Keratinocyte (primary cell): ENCODE measurements around the gene SYNGR1. TPM values are rescaled to one million over a fixed set of nuclear protein-coding genes. Genes with fewer than 3 reads are reported as not detected.

Source experiments
- DNase-seq: peaks from one replicate; pipeline ENCODE4 v3.0.0-alpha.2; 2011; ENCODE audit warnings: low read depth, missing footprints, low spot score
- FAIRE-seq: peaks from 2 replicates; lab custom pipeline; 2011; peaks lifted over from hg19 to GRCh38; lab: Jason Lieb, UNC
- H2AFZ ChIP-seq: 2 replicates; pipeline ENCODE4 v1.6.0; 2012; ENCODE audit warnings: low read length, control low read depth, inconsistent platforms; ENCODE audit not compliant: control insufficient read depth
- H3K27ac ChIP-seq: 2 replicates; pipeline ENCODE4 v1.5.1; 2011; ENCODE audit warnings: low read length; ENCODE audit not compliant: control insufficient read depth, insufficient read depth
- H3K27me3 ChIP-seq: 3 replicates; pipeline ENCODE4 v1.6.0; 2011; ENCODE audit warnings: low read length; ENCODE audit not compliant: control insufficient read depth, insufficient read depth; ENCODE audit errors: extremely low read depth
- H3K36me3 ChIP-seq, 2 experiments: 2 replicates in 1 of 2; 3 replicates in 1 of 2; pipeline ENCODE4 v1.5.1; 2011; ENCODE audit warnings: low read length in 2 of 2, mild to moderate bottlenecking in 1 of 2; ENCODE audit not compliant: control insufficient read depth in 2 of 2, insufficient read depth in 2 of 2; ENCODE audit errors: extremely low read depth in 1 of 2
- H3K4me1 ChIP-seq: 3 replicates; pipeline ENCODE4 v1.5.1; 2011; ENCODE audit warnings: low read length; ENCODE audit not compliant: control insufficient read depth, insufficient read depth; ENCODE audit errors: extremely low read depth
- H3K4me2 ChIP-seq: 3 replicates; pipeline ENCODE4 v1.6.0; 2011; ENCODE audit warnings: low read depth, low read length; ENCODE audit not compliant: control insufficient read depth, insufficient read depth; ENCODE audit errors: extremely low read depth
- H3K4me3 ChIP-seq, 3 experiments: fragments of 200-600 bp in 1 of 3; sonication (generic) in 1 of 3; 2 replicates in 2 of 3; 3 replicates in 1 of 3; pipeline ENCODE4 v1.5.1; 2011 to 2016; ENCODE audit warnings: low read length in 3 of 3, mild to moderate bottlenecking in 3 of 3, control low read depth in 2 of 3, inconsistent platforms in 1 of 3, low read depth in 1 of 3, mixed read lengths in 1 of 3, mixed run types in 1 of 3, moderate library complexity in 1 of 3; ENCODE audit not compliant: control insufficient read depth in 2 of 3, insufficient read depth in 2 of 3; ENCODE audit errors: extremely low read depth in 1 of 3
- H3K79me2 ChIP-seq: 2 replicates; pipeline ENCODE4 v1.6.0; 2012; ENCODE audit warnings: low read length; ENCODE audit not compliant: control insufficient read depth, insufficient read depth
- H3K9ac ChIP-seq: 3 replicates; pipeline ENCODE4 v1.6.0; 2011; ENCODE audit warnings: low read length; ENCODE audit not compliant: control insufficient read depth, insufficient read depth; ENCODE audit errors: extremely low read depth
- H3K9me1 ChIP-seq: 3 replicates; pipeline ENCODE4 v1.6.0; 2011; ENCODE audit warnings: low read length; ENCODE audit not compliant: control insufficient read depth, insufficient read depth; ENCODE audit errors: extremely low read depth
- H3K9me3 ChIP-seq: 2 replicates; pipeline ENCODE4 v1.5.1; 2012; ENCODE audit warnings: low read depth, low read length; ENCODE audit not compliant: control insufficient read depth
- H4K20me1 ChIP-seq: 3 replicates; pipeline ENCODE4 v1.6.0; 2011; ENCODE audit warnings: low read length; ENCODE audit not compliant: control insufficient read depth, insufficient read depth; ENCODE audit errors: extremely low read depth
- EZH2 ChIP-seq: IDR thresholded peaks from one replicate; pipeline ENCODE4 v1.6.1; 2012; ENCODE audit warnings: inconsistent platforms, mild to moderate bottlenecking, low read length, moderate library complexity
- dilution Hi-C: fragments of 300-500 bp; cut with MboI; formaldehyde crosslinking; loops from one replicate; pipeline ENCODE4 v1.7.0; 2020; ENCODE audit warnings: low sequenced_read_pairs; ENCODE audit not compliant: extremely low pct_ligation_motif_present
- polyA plus RNA-seq, 5 experiments: library from polyadenylated mRNA; depleted of rRNA in 3 of 5; stranded (reverse) in 3 of 5; stranded (forward) in 1 of 5; unstranded in 1 of 5; fragments of >200 nt; gene quantifications; 1 replicate in 1 of 5; 2 replicates in 3 of 5; 3 replicates in 1 of 5; pipeline versions ENCODE4 v1.2.1 to v1.2.3, GENCODE V29; 2011 to 2012; ENCODE audit warnings: missing spikeins in 2 of 5, low read depth in 1 of 5, low replicate concordance in 1 of 5
- TF ChIP-seq, protein P1 (sequence below), 3 experiments: IDR thresholded peaks in 1 of 3; conservative IDR thresholded peaks in 1 of 3; optimal IDR thresholded peaks in 1 of 3; 2 replicates in 2 of 3; 3 replicates in 1 of 3; pipeline versions ENCODE3 to v1.5.1; 2011; ENCODE audit warnings: low read length in 3 of 3, mild to moderate bottlenecking in 3 of 3, moderate library complexity in 2 of 3, control low read depth in 1 of 3, inconsistent platforms in 1 of 3; ENCODE audit not compliant: insufficient read depth in 2 of 3; ENCODE audit errors: extremely low read depth in 1 of 3

SYNGR1 gene
- polyA plus RNA-seq, 1 donor (not counting 4 experiments of a cell fraction or from before 2014, with no cell fraction given), result 0.63 TPM

DNA sequence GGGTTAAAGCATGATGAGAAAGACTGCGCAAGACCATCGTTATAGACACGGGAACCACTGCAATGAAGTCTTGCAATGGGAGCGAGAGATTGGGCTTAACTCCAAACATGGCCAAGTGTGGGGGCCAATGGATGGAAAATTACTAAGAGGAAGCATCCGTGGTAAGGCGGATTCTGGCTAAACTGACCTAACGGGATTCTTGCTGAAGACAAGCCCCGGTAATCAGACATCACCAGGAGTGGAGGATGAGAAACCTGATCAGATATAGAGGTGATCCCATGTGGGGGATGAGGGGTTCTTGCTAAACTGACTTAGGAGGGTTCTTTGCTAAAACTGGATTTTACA is 5.8 kb upstream of the SYNGR1 start:
- H3K27ac ChIP-seq, result no peak overlapping the region
- H3K36me3 ChIP-seq, result no peaks in the 10 kb centered on the region
- no peaks in the 10 kb centered on the region for H4K20me1 ChIP-seq
- H3K9me1 ChIP-seq, result no peaks in the 10 kb centered on the region
- no peak for FAIRE-seq
- no peaks in the 10 kb centered on the region for H3K9me3 ChIP-seq
- H2AFZ ChIP-seq, result no peak overlapping the region
- H3K4me2 ChIP-seq, result no peak overlapping the region
- TF ChIP-seq EZH2, result no peak
- TF ChIP-seq, protein P1, sequence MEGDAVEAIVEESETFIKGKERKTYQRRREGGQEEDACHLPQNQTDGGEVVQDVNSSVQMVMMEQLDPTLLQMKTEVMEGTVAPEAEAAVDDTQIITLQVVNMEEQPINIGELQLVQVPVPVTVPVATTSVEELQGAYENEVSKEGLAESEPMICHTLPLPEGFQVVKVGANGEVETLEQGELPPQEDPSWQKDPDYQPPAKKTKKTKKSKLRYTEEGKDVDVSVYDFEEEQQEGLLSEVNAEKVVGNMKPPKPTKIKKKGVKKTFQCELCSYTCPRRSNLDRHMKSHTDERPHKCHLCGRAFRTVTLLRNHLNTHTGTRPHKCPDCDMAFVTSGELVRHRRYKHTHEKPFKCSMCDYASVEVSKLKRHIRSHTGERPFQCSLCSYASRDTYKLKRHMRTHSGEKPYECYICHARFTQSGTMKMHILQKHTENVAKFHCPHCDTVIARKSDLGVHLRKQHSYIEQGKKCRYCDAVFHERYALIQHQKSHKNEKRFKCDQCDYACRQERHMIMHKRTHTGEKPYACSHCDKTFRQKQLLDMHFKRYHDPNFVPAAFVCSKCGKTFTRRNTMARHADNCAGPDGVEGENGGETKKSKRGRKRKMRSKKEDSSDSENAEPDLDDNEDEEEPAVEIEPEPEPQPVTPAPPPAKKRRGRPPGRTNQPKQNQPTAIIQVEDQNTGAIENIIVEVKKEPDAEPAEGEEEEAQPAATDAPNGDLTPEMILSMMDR (optimal IDR thresholded peaks at IDR 0.05 in 1 of 3, IDR thresholded peaks at IDR 0.05 in 1 of 3, conservative IDR thresholded peaks at IDR 0.05 in 1 of 3; ENCODE audit: extremely low read depth in 1 of 3, insufficient read depth in 2 of 3, low read length in 3 of 3), result no peak
- H3K9ac ChIP-seq, result no peak overlapping the region
- no peak overlapping the region for H3K4me3 ChIP-seq
- H3K27me3 ChIP-seq, result peaks cover 6% of the 10 kb centered on the region
- dilution Hi-C loops, result no loop called here
- no peaks in the 10 kb centered on the region for H3K4me1 ChIP-seq
- DNase-seq, result no peak
- no peaks in the 10 kb centered on the region for H3K79me2 ChIP-seq

DNA sequence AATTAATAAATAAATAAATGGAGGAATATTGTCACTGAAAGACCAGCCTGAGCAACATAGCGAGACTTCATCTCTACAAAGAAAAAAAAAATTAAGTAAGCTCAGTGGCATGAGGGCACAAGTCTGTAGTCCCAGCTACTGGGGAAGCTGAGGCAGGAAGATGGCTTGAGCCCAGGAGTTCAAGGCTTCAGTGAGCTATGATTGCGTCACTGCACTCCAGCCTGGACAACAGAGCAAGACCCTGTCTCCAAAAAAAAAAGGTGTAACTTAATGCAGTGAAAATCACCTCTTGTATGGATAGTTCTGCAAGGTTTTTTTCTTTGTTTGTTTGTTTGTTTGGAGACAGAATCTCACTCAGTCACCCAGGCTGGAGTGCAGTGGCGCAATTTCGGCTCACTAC is 4.6 kb upstream of the SYNGR1 start:
- dilution Hi-C loops, result no loop called here
- Histone ChIP-seq H3K4me2 (no peak overlapping the region), H3K4me3 (no peak overlapping the region), H3K79me2 (no peaks in the 10 kb centered on the region), H3K4me1 (peaks cover 4% of the 10 kb centered on the region), H3K27ac (no peak overlapping the region), H3K9ac (no peak overlapping the region), H4K20me1 (no peaks in the 10 kb centered on the region), H3K36me3 (no peaks in the 10 kb centered on the region), H3K9me1 (no peaks in the 10 kb centered on the region), H2AFZ (no peak overlapping the region), H3K27me3 (peaks cover 8% of the 10 kb centered on the region), H3K9me3 (no peaks in the 10 kb centered on the region)
- DNase-seq, result no peak
- TF ChIP-seq, protein P1 (optimal IDR thresholded peaks at IDR 0.05 in 1 of 3, IDR thresholded peaks at IDR 0.05 in 1 of 3, conservative IDR thresholded peaks at IDR 0.05 in 1 of 3; ENCODE audit: extremely low read depth in 1 of 3, insufficient read depth in 2 of 3, low read length in 3 of 3), result no peak
- no peak for TF ChIP-seq EZH2
- no peak for FAIRE-seq
